GM04504 (cell line): Measurements from ENCODE around the gene ENTPD1.
"Not testable (repeated sequence)": the region's sequence is repeated elsewhere in the genome, so short reads cannot be mapped to it uniquely, and the experiment has no call there.

Source experiments
- DNase-seq: peaks from one replicate; pipeline ENCODE4 v3.0.0-alpha.2; 2012; ENCODE audit warnings: low read depth

The ENTPD1 gene

GRCh38 chr10:95756041-95756761, at the start of gene ENTPD1:
TSS of gene ENTPD1 (plus strand) at chr10:95756163. CDS start at chr10:95756240, 77 bp downstream.
- no peak for DNase-seq

- no peak for DNase-seq
Measured at GRCh38 chr10:95706573-95706972, 49.4 kb upstream of the ENTPD1 start.

- DNase-seq = no peak
Measured at GRCh38 chr10:95706990-95707389, 49.0 kb upstream of the ENTPD1 start.

- no peak for DNase-seq
Measured at GRCh38 chr10:95711492-95711891, 44.5 kb upstream of the ENTPD1 start.

- no peak for DNase-seq
Measured at GRCh38 chr10:95716466-95716865, 39.5 kb upstream of the ENTPD1 start.

- DNase-seq = no peak
Measured at GRCh38 chr10:95716866-95717265, 39.1 kb upstream of the ENTPD1 start.

GRCh38 chr10:95720745-95721144, 35.2 kb upstream of the ENTPD1 start:
- DNase-seq = not testable (repeated sequence)

- DNase-seq = not testable (repeated sequence)
Measured at GRCh38 chr10:95722496-95722895, 33.5 kb upstream of the ENTPD1 start.

GRCh38 chr10:95728526-95728925, 27.4 kb upstream of the ENTPD1 start:
- no peak for DNase-seq

GRCh38 chr10:95729323-95730055, 26.5 kb upstream of the ENTPD1 start:
- DNase-seq = no peak

GRCh38 chr10:95730233-95730632, 25.7 kb upstream of the ENTPD1 start:
- no peak for DNase-seq

GRCh38 chr10:95732907-95733306, 23.1 kb upstream of the ENTPD1 start:
- DNase-seq = not testable (repeated sequence)

GRCh38 chr10:95739056-95739455, 16.9 kb upstream of the ENTPD1 start:
- DNase-seq = no peak

GRCh38 chr10:95741807-95742467, 14.0 kb upstream of the ENTPD1 start:
- no peak for DNase-seq

GRCh38 chr10:95742485-95742884, 13.5 kb upstream of the ENTPD1 start:
- no peak for DNase-seq

- no peak for DNase-seq
Measured at GRCh38 chr10:95742962-95743535, 12.9 kb upstream of the ENTPD1 start.

- no peak for DNase-seq
Measured at GRCh38 chr10:95745501-95745900, 10.5 kb upstream of the ENTPD1 start.

- DNase-seq = no peak
Measured at GRCh38 chr10:95748349-95748748, 7.6 kb upstream of the ENTPD1 start.

GRCh38 chr10:95755511-95756004, 405 bp upstream of the ENTPD1 start:
- DNase-seq = no peak

GRCh38 chr10:95756809-95757684, 1.1 kb downstream of the ENTPD1 start:
- no peak for DNase-seq

- DNase-seq = no peak
Measured at GRCh38 chr10:95758351-95759025, 2.5 kb downstream of the ENTPD1 start.
